Calu3 (cell line): Measurements from ENCODE around the gene GJD2. TPM values are rescaled to one million over a fixed set of nuclear protein-coding genes. Genes with fewer than 3 reads are reported as not detected.

Experiments used
- BruUV-seq: library from RNA; stranded (reverse); fragments of 400-500 nt; replicated peaks from 2 replicates; lab custom pipeline; 2021; lab: Mats Ljungman, UMichigan
- CTCF ChIA-PET: fragments of 300-600 bp; sonication (Branson Sonifier 250); formaldehyde crosslinking; loops from one replicate; lab custom pipeline; 2022; ENCODE audit warnings: antibody characterized with exemption; lab: Charles Lee
- DNase-seq: peaks from one replicate; pipeline ENCODE4 v3.0.0; 2022
- H3K27ac Mint-ChIP-seq: one replicate; pipeline ENCODE4 v1.8.0; 2022; ENCODE audit warnings: mixed read lengths; ENCODE audit not compliant: unreplicated experiment
- H3K27me3 Mint-ChIP-seq: one replicate; pipeline ENCODE4 v1.8.0; 2022; ENCODE audit warnings: mixed read lengths; ENCODE audit not compliant: unreplicated experiment
- H3K36me3 Mint-ChIP-seq: one replicate; pipeline ENCODE4 v1.8.0; 2022; ENCODE audit warnings: mild to moderate bottlenecking, moderate library complexity, mixed read lengths; ENCODE audit not compliant: insufficient read depth, unreplicated experiment
- H3K4me1 Mint-ChIP-seq: one replicate; pipeline ENCODE4 v1.8.0; 2022; ENCODE audit warnings: mild to moderate bottlenecking, low read depth, mixed read lengths; ENCODE audit not compliant: unreplicated experiment
- H3K4me3 Mint-ChIP-seq: one replicate; pipeline ENCODE4 v1.8.0; 2022; ENCODE audit warnings: mild to moderate bottlenecking, low read depth, moderate library complexity, mixed read lengths; ENCODE audit not compliant: unreplicated experiment
- H3K9me3 Mint-ChIP-seq: one replicate; pipeline ENCODE4 v1.8.0; 2022; ENCODE audit warnings: low read depth, mixed read lengths; ENCODE audit not compliant: unreplicated experiment
- CTCF ChIP-seq: fragments of 200-600 bp; IDR thresholded peaks from one replicate; pipeline ENCODE4 v1.8.0; 2022; ENCODE audit warnings: antibody characterized with exemption; ENCODE audit not compliant: unreplicated experiment
- intact Hi-C: fragments of 100-400 bp; cut with micrococcal nuclease; formaldehyde crosslinking; loops from one replicate; pipeline ENCODE4 v1.10.0; 2022; ENCODE audit not compliant: unreplicated experiment
- total RNA-seq: library from RNA; stranded (reverse); gene quantifications from 2 replicates; pipeline ENCODE4 v1.2.3, GENCODE V29; 2022

Gene GJD2
- total RNA-seq, 1 experiment from 2014 or later, result not detected

- Mint-ChIP-seq H3K4me1 (no peaks in the 10 kb centered on the region), H3K36me3 (no peaks in the 10 kb centered on the region), H3K4me3 (no peak overlapping the region), H3K27ac (no peak overlapping the region), H3K27me3 (no peaks in the 10 kb centered on the region), H3K9me3 (no peaks in the 10 kb centered on the region)
- no peak for DNase-seq
- intact Hi-C loops, result no loop called here
- TF ChIP-seq CTCF, result no peak
- BruUV-seq, result no TSS peak
- CTCF ChIA-PET, result no interaction called here
Measured at GRCh38 chr15:34718681-34719665, 35.8 kb downstream of the GJD2 start.

- DNase-seq, result no peak
- Mint-ChIP-seq H3K4me3 (no peak overlapping the region), H3K27me3 (peaks cover 9% of the 10 kb centered on the region), H3K36me3 (no peaks in the 10 kb centered on the region), H3K4me1 (no peaks in the 10 kb centered on the region), H3K9me3 (no peaks in the 10 kb centered on the region), H3K27ac (no peak overlapping the region)
- no peak for TF ChIP-seq CTCF
- no TSS peak for BruUV-seq
- CTCF ChIA-PET, result no interaction called here
- intact Hi-C loops, result no loop called here
Measured at GRCh38 chr15:34717729-34718128, 37.1 kb downstream of the GJD2 start.

- intact Hi-C loops, result no loop called here
- CTCF ChIA-PET, result no interaction called here
- no peak overlapping the region for H3K27ac Mint-ChIP-seq
Measured at GRCh38 chr15:34716111-34716510, 38.7 kb downstream of the GJD2 start.

GRCh38 chr15:34714476-34715121, 40.2 kb downstream of the GJD2 start:
- no peak overlapping the region for H3K27ac Mint-ChIP-seq
- no peak overlapping the region for H3K4me3 Mint-ChIP-seq
- H3K27me3 Mint-ChIP-seq, result peaks cover 13% of the 10 kb centered on the region
- H3K9me3 Mint-ChIP-seq, result no peaks in the 10 kb centered on the region
- CTCF ChIA-PET, result no interaction called here
- no TSS peak for BruUV-seq
- no peaks in the 10 kb centered on the region for H3K4me1 Mint-ChIP-seq
- no peak for DNase-seq
- no peak for TF ChIP-seq CTCF
- intact Hi-C loops, result no loop called here
- H3K36me3 Mint-ChIP-seq, result no peaks in the 10 kb centered on the region

More at GRCh38 chr15:34716111-34716510, 38.7 kb downstream of the GJD2 start:
- no TSS peak for BruUV-seq
- H3K4me1 Mint-ChIP-seq, result no peaks in the 10 kb centered on the region
- DNase-seq, result no peak
- no peak overlapping the region for H3K4me3 Mint-ChIP-seq
- H3K36me3 Mint-ChIP-seq, result no peaks in the 10 kb centered on the region
- no peak for TF ChIP-seq CTCF
- H3K27me3 Mint-ChIP-seq, result peaks cover 13% of the 10 kb centered on the region
- no peaks in the 10 kb centered on the region for H3K9me3 Mint-ChIP-seq
